ENCODE measurements around the gene GDF10.

GDF10 gene

DNA sequence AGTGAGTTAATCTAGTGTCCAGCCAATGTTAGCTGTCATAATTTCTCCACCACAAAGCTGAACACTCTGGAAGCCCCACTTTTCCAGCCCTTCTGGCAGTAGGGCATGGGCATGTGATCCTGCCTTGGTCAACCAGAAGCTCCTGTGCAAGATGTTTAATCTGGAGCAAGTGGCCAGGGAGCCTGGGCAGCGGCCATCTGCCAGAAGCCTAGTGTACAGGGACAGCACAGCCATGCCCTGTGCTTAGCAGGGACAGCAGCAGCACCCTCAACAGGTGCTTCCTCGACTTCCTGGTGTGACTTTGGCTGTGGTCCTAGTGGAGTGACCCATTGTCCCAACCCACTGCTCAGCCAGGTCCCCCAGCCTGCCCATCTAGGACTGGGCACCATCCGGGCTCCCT is 58.5 kb downstream of the GDF10 start:
- DNase-seq, result no peak

DNA sequence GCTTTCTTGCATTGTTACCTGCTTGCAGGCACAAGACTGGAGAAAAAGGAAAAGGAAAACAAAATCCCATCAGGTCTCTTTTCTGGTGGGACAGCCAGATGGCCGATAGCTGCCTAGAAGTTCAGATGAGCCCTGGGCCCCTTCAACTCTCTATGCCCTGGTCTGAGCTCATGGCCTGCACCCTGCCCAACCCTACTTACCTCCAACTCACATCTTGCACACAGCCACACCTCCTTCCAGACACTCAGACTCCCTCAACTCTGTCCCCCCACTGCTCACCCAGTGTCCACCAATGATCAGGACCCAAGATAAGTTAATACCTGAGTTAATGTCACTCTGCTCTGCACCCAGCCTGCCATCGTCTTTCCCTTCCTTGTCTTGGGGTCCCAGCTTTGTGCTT is 59.1 kb downstream of the GDF10 start:
- no peak for DNase-seq

GRCh38 chr10:47359626-47360418 is 59.8 kb downstream of the GDF10 start:
- DNase-seq, result no peak

- no peak for DNase-seq
These were observed 60.5 kb downstream of the GDF10 start for GRCh38 chr10:47360419-47361040.

DNA sequence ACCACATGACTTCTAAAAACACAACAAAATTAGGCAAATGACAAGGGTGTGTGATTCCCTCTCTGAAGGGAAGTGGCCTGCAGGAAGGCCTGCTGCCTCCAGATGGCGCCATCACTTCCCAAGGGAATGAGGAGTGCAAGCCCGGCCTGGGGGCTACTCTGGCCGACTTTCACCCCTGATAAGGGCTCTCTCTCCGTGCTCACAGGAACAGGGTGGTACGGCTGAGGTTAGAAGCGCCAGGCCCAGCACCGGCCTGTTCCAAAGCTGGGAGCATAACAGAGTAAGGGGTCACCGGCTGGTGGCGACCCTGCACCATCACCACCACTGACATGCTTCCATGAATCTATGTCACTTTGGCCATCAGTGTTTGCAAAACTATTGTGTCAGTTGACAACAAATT is 61.3 kb downstream of the GDF10 start:
- DNase-seq, result no peak

GRCh38 chr10:47362199-47362598 is 62.2 kb downstream of the GDF10 start:
- DNase-seq, result no peak
